Activated T-cell treated with anti-CD3 and anti-CD28 coated beads for 1 hour (primary cell): Measurements from ENCODE around the gene ASCC1.
"Not testable (repeated sequence)": the region's sequence is repeated elsewhere in the genome, so short reads cannot be mapped to it uniquely, and the experiment has no call there.

ENCODE experiments used
- DNase-seq: peaks from one replicate; pipeline ENCODE4 v3.0.0-alpha.2; 2020; ENCODE audit warnings: low read depth

ASCC1 gene

DNA sequence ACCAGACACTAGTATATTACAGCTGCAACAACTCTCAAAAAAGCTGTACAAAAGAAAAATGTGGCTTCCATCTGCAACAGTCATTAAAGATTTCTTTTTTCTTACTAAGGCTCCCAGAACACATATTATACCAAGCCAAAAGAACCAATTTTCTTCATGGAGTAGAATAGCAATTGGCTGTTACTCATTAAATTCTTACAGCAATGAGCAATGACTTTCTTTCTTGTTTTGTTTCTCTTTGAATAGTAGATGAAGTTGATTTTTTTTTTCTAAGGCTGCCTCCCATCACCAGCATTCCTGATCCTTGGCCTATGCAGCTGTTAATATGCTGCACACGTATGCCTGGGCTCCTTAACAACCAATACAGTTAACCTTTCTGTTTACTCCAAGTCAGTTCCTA, 91.1 kb downstream of the ASCC1 start:
- DNase-seq: no peak

DNA sequence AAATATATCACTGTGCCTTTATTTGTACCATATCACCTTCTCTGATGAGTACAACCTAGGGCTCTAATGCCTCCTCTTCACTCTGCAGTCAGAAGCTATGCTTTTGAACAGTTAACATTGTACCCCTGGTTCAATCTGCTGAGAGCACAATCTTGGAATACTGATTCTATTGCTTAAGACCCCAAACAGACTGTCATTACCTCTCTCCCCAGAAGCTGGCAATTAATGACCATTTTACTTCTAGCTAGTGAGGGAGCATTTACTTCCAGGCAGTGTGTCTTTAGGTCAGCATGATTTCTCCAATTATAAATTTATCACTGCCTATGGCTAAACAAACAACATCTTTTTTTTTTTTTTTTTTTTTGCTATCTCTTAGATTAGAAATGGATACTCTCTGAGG, 91.7 kb downstream of the ASCC1 start:
- no peak for DNase-seq

DNA sequence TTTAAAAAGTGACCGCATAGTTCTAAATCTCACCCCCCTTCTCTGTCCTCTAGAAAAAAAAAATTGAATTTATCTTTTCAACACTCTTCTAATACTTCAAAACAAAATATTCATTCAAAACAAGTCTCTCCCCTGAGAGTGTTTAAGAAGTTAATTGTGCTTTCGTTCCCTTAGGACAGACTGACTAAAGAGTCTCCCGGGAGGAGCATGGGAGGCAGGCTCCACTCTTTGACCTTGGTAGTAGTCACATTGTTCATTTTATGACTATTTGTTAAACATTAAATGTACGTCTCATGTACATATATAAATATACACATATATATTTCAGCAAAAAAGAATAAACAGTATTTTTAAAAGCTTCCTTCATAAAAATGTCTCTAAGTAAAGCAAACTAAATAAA, 92.5 kb downstream of the ASCC1 start:
- DNase-seq: no peak

DNA sequence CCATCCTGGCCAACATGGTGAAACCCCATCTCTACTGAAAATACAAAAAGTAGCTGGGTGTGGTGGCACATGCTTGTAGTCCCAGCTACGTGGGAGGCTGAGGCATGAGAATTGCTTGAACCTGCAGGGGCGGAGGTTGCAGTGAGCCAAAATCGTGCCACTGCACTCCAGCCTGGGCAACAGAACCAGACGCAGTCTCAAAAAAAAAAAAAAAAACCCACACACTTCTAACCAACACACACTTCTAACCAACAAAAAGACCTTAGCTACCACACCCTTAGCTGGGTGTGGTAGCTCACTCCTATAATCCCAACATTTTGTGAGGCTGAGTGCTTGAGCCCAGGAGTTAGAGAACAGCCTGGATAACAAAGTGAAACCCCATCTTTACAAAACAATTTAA, 93.9 kb downstream of the ASCC1 start:
- no peak for DNase-seq

DNA sequence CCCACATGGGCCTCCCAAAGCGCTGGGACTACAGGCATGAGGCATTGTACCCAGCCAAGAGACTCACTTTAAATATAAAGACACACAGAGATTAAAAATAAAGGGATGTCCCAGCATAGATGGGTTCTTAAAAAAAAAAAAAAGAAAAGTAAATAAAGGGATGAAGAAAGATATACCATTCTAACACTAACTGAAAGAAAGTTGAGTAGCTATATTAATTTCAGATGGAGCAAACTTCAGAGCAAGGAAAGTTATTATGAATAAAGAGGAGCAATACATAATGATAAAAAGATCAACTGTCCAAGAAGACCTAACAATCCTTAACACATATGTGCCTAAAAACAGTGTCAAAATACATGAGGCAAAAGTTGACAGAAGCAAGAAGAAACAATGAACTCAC, 94.7 kb downstream of the ASCC1 start:
- DNase-seq: no peak

DNA sequence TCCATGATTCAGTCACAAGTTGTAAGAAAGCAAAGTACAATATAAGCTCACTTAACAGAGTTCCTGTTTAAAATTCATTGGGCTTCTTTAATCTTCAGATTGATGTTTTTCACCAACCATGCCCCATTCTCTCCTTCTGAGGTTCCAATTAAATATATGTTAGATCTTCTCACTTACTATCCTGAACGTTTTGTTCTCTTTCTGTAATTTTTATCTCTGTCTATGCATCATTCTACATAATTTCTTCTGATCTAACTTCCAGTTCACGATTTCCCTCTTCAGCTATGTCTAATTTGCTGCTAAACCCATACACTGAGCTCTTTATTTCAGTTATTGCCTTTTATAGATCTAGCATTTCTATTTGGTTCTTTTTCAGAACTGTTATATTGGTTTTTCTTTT, 99.7 kb downstream of the ASCC1 start:
- DNase-seq: no peak

DNA sequence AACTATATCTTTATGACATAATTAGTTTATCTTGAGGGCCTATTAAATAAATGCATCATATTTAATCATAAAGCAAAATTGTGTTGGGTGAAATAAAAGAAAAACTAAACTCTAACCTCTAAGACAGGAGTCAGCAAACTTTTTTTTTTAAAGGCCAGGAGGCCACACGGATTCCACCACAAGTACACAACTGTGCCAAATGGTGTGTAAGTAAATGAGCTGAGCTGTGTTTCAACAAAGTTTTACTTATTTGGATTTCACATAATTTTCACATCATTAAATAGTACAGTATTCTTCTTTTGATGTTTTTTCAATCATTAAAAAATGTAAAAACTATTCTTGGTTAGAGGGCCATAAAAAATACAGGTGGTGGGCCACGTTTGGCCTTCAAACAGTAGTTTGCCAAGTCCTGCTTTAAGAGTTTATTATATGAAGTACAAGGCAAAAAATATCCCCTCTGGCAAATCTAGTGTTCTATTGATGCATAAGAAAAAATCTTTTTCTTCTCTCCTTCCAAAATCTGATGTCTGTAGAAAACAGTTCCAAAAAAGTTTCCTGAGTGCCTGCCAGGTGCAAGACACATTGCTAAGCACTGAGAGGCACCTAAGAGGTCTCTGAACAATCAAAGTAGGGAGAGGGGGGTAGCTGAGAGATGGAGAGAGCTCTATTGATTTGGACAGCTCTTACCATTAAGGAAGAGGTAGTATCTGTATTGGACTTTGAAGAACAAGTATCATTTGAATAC, 101.2 kb downstream of the ASCC1 start:
- DNase-seq: no peak

DNA sequence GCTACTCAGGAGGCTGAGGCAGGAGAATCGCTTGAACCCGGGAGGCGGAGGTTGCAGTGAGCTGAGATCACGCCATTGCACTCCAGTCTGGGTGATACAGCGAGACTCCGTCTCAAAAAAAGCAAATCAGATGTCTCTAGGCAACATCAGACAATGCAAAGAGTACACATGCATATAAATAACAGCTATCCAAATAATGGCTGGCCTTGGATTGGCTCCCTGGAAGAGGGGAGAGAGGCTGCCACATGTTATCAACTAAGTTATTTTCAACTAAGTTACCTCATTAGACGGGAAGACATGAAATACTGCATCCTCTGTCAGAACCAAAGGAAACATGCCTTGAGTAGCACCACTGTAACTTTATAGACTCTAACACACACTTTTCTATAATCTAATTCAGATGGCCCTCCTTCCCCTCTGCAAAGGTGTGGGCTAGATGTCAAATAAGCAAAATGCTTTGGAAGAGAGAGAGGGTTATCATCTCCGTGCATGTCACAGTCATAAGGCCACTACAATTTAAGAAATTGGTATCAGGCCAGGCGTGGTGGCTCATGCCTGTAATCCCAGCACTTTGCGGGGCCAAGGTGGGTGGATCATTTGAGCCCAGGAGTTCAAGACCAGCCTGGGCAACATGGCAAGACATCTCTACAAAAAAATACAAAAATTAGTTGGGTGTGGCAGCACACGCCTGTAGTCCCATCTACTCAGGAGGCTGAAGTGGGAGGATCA, 105.2 kb downstream of the ASCC1 start:
- no peak for DNase-seq

DNA sequence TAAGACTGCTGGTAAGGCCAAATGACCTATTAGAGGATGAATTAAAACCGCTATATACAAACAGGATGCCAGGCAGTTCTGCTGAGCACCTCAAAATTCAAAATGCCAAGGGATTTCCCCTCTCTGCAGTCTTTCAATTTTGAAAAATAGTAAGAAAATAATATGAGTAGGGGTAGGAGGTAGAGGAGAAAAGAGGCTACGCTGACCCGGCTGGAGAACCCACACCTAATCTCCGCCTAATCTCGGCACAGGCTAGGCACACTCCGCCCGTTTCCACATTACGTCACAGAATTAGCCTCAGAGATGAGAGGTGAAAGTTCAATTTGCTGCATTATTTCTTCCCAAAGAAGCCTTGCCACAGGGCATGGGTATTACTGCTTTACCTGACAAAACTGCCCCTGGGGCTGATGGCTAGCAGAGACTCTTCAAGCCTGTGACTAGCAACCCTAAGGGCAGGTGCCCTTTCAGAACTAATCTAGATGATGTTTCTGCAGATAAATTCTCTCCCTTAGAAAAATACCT, 106.4 kb downstream of the ASCC1 start:
- DNase-seq: no peak

DNA sequence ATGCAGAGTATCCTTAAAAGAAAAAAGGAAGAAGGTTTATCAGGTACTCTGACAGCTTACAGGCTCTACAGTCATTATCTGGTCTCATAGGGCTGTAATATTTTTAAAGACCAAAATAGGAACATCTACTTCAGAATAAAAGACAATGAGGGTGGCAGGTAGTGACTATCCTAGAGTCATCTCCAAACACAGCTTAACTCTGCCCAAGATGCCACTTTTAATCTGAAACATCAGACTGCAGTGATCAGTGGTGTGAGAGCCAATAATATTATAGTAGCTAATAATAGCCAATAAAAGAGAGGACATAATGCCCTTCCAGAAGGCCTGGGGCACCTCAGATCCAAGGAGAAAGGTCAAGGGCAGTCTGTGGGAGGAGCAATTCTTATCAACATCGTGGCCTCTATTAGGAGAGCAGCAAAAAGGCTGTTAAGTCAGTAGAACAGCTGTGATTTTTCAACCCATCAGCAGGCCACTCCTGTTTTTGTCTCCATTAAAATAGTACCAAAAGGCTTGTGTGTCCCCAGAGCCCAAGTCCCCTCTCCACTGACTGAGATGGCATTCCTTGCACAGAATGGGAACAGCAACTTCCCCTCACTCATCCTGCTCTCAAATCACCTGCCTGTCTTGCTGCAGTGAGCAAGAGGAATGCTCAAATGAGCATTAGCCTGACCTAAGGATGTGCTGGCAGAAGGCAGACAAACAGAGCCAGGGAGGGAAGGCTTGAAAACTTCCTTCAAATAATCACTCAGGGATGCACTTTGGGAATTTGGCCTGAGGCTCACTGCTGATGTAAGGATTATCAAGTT, 107.0 kb downstream of the ASCC1 start:
- no peak for DNase-seq

DNA sequence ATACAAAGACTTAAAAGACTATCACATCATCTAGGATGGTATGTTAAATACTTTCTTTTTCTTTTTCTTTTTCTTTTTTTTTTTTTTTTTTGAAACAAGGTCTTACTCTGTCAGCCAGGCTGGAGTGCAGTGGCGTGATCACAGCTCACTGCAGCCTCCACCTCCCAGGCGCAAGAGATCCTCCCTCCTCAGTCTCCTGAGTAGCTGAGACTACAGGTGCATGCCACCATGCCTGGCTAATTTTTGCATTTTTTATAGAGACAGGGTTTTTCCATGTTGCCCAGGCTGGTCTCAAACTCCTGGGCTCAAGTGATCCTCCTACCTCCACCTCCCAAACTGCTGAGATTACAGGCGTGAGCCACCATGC, 108.1 kb downstream of the ASCC1 start:
- DNase-seq: not testable (repeated sequence)

DNA sequence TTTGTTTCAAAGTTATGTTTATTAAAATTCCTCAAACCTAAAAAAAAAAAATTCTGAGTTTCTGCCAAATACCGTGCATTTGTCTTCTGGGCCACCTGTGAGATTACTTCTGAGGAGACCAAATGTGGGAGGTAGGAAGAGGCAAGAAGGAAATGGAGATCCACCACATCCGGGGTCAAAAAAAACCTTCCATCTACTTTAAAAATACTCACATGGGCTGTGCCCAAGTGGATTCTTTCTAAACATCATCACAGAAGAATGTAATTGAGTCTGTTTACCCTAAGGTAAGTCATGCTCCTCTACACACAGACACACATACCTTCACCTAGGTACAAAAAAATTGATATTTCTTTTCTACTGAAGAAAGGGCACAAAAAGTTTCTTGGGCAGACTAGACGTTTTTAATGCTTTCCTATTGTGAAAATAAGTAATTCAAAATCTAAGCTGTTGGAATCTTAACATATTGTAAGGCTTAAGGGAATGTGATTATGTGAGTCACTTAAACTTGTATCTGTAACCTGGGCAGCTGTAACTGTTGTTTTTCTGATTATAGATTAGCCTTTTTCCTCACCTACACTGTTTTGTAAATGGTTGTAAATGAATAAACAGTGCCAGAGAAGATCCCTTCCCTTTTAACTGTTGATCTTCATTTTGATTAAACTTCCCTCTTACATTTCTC, 108.6 kb downstream of the ASCC1 start:
- no peak for DNase-seq

DNA sequence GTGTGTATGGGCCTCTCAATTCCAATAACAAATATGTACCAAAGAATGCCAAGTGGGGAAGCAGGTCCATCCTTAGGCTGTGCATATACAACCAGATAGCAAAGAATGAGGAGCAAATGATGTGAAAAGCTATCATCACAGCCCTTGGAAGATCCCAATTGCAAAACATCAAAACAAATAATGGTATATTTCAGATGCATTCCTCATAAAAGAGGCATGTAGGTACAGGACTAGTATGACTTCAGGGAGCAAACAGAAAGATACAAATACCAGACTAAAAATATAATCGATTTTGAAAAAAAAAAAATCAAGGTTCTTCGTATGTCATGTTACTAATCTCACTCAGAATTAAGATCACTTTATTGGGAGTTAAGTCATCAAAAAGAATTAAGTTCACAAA, 109.2 kb downstream of the ASCC1 start:
- no peak for DNase-seq

DNA sequence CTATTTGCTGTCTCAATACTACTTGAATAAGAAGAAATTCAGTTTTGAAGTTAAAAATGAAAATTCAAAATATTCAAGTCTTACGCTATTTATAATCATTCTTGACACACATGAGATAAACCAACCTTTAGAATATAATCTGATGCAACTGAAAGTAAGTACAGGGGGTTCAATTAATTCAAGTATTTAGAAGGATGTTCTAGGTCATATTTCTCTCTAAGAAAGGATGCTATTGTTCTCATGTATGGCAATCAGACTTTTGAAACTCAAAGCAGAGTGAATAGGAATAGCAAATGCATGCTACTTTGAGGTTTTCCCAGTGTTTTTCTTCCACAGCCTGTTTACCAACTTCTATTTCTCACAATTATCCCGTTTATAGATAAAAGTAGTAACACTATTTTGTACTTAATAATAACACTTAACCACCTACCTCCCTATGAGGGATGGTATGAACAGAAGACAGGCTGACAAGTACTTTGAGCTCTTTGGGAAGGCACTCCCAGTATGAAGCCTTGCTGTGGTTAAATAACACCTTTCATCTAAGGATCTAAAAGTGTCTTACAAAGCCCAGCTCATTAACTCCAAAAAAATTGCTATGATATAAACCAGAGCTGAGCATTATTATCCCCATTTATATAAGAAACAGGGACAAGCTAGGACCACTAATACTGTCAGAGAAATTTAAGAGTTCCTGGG, 109.8 kb downstream of the ASCC1 start:
- no peak for DNase-seq

DNA sequence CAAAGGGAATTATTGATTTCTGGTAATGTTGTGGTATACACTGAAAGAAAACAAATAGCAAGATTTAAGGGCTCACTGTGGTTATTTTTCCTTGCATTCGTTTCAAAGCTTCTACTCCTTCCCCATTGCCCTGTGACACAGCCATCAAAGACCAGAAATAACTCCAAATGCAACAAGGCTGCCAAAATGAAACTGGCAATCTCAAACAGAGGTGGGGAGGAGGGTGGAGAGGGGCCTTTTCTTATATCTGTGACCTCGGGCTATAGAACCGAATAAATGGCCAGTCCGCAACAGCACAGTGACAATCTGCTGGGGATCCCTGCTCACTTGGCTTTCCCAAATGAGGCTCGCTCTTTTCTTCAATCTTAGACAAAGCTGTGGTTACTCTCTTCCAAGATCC, 110.4 kb downstream of the ASCC1 start:
- no peak for DNase-seq

DNA sequence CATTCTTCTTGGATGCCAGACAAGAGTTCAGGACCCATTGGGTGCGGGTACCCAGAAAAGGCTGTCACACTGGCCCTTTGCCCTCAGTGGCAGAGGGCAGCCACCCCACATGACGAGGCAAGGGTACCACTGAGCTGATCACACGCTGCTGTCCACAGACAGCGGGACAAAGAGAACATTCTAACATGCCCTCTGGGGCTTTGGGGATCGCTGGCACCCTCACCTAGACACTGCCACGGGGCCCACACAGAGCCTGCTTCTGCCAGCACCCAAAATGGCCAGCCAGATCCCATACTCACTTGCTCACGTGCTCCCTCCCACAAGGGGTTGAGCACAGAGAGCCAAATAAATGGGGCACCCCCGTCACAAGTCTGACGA, 111.0 kb downstream of the ASCC1 start:
- DNase-seq: no peak

DNA sequence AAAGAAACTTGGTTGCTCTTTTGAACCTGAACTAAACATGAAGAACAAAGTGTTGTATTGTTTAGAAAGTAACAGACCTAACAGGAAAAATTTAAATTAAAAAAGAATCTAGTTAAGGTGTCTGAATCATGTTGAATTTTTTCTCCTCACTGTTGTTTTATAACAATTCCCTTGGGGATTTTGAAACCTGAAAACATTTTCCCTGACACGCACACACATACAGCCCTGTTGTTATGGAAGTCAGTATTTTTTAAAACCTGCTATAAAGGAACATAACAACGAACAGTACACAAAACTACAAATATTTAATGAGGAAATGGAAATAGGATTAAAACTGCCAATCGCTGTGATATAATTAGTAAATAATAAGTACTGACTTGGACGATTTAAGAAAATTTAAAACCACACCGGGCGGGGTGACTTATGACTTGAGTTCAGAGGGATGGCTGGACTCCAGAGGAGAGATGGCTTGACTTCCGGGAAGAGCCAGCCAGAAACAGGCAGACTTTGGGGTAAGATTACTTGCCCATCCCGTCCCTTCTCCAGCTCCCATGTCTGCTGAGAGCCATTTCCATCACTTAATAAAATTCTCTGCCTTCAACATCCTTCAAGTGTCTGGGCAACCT, 111.5 kb downstream of the ASCC1 start:
- DNase-seq: no peak

DNA sequence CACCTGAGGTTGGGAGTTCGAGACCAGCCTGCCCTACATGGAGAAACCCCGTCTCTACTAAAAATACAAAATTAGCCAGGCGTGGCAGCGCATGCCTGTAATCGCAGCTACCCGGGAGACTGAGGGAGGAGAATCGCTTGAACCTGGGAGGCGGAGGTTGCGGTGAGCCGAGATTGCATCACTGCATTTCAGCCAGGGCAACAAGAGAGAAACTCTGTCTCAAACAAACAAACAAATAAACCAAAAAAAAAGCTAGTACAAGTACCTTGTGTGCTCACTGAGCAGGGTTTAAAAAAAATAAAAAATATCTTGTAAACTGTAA, 116.5 kb downstream of the ASCC1 start:
- no peak for DNase-seq

DNA sequence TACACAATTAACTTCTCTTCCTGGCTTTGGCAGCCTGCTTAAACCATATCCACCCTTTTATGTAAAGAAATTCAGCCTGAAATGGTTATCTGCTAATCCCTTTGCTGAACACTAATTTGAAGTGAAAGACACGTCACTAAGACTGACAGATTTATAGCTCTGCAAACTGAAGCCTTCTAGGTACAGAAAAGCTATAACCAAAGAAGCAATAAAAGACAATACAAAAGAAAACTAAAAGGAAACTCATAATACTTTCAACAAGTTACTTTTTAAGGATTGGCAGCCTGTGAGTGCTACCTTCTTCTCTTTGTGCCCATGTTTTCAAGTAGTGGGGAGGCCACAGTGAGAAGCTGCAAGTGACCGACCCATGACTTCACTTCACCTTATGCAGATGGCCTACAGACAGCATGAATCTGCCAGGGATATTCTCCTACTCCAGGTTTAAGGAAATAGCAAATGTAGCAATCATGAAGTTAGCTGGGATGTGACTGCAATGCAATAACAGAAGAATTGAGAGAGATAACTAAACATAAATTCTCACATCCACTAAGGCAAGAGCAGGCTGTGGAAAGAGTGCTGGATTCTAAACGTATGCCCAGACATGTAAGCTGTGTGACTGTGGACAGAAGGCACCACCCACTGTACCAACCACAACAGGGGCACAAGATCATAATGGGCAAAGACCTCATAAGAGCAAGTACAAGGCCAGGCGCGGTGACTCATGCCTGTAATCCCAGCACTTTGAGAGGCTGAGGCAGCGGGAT, 117.1 kb downstream of the ASCC1 start:
- no peak for DNase-seq

DNA sequence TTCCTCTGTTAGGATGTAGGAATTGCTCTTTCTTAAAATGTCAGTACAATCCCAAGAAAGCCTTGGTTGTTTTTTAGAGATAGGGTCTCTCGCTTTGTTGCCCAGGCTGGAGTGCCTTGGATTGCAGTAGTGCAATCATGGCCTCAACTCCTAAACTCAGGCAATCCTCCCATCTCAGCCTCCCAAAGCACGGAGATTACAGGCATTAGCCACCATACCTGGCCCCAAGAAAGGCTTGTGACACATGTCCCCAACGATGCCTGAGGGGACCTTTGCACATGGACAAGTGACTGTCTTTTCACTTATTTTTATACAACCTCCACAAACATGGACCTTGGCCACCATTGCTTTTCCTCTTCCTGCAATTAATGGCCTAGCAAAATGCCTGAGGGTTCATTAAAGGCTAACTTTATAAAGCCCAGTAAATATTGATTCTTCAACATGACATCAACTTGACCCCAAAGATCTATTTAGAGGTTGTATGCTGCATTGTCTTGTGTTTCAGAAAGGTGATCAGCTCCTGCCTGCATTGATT, 117.7 kb downstream of the ASCC1 start:
- no peak for DNase-seq
